ENCODE measurements around the gene NKX6-2. TPM values are rescaled to one million over a fixed set of nuclear protein-coding genes. Genes with fewer than 3 reads are reported as not detected.
"Not testable (repeated sequence)": the region's sequence is repeated elsewhere in the genome, so short reads cannot be mapped to it uniquely, and the experiment has no call there.

Gene NKX6-2
- total RNA-seq, 2 donors from 2014 or later: not detected

DNA sequence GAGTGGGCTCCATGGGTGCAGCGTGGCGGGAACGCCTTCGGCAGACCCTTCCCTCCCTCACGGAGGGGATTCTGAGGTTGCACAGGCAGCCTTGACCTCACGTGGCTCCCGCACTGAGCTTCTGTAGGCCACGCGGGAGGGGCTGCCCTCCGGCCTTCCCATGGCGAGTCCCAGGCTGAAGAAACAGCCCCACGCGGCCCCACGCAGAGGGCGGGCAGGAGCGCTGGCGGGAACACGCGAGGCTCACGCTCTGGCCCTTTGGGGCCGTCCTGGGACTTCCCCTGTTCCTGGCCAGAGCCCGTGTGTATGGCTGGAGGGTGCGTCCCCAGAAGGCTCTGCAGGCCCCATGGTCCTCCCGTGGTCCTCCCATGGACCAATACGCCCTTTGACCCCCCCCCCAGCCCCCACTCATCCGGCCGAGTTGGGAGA is 21.7 kb upstream of the NKX6-2 start:
- ATAC-seq (replicated peaks): no peak

GRCh38 chr10:132806561-132807003 is 20.6 kb upstream of the NKX6-2 start:
- peaks cover 3% of the 10 kb centered on the region for H3K27me3 Mint-ChIP-seq
- H3K27ac Mint-ChIP-seq: no peak overlapping the region
- no peak for ATAC-seq (replicated peaks)
- H3K36me3 Mint-ChIP-seq (ENCODE audit: low read depth): no peaks in the 10 kb centered on the region
- H3K4me1 Mint-ChIP-seq: no peaks in the 10 kb centered on the region
- H3K9me3 Mint-ChIP-seq: no peaks in the 10 kb centered on the region
- no peak overlapping the region for H3K4me3 Mint-ChIP-seq

More for the DNA sequence above, 21.7 kb upstream of the NKX6-2 start:
- no peaks in the 10 kb centered on the region for H3K36me3 Mint-ChIP-seq (ENCODE audit: low read depth)
- H3K27me3 Mint-ChIP-seq: peaks cover 3% of the 10 kb centered on the region
- H3K27ac Mint-ChIP-seq: no peak overlapping the region
- H3K4me3 Mint-ChIP-seq: no peak overlapping the region
- H3K4me1 Mint-ChIP-seq: no peaks in the 10 kb centered on the region
- H3K9me3 Mint-ChIP-seq: no peaks in the 10 kb centered on the region

- ATAC-seq (replicated peaks): no peak
- H3K27ac Mint-ChIP-seq: no peak overlapping the region
- no peak overlapping the region for H3K4me3 Mint-ChIP-seq
- H3K36me3 Mint-ChIP-seq (ENCODE audit: low read depth): no peaks in the 10 kb centered on the region
- no peaks in the 10 kb centered on the region for H3K4me1 Mint-ChIP-seq
- H3K9me3 Mint-ChIP-seq: no peaks in the 10 kb centered on the region
- peaks cover 3% of the 10 kb centered on the region for H3K27me3 Mint-ChIP-seq
These were observed 20.2 kb upstream of the NKX6-2 start for GRCh38 chr10:132806110-132806509.

DNA sequence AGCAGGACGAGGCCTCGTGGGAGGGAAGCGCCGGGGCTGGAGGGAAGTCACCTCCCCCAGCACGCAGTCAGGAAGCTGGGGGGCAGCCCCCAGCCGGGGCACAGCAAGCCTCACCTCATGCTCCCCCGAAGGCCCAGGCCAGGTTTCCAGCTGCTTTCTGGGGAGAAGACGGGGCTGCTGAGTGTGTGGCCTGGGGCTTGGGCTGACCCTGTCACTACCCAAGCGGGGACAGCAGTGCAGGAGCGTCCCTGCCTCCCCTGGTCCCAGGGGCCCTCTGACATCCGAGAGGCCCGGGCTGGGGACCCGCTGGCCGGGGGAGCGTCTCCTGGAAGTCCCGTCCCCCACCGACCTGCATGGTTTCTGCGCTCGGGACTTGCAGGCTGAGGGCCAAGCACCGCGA is 19.7 kb upstream of the NKX6-2 start:
- no peaks in the 10 kb centered on the region for H3K36me3 Mint-ChIP-seq (ENCODE audit: low read depth)
- no peak for ATAC-seq (replicated peaks)
- H3K9me3 Mint-ChIP-seq: no peaks in the 10 kb centered on the region
- no peak overlapping the region for H3K4me3 Mint-ChIP-seq
- no peaks in the 10 kb centered on the region for H3K4me1 Mint-ChIP-seq
- H3K27me3 Mint-ChIP-seq: peaks cover 3% of the 10 kb centered on the region
- no peak overlapping the region for H3K27ac Mint-ChIP-seq

- Mint-ChIP-seq H3K4me1 (no peaks in the 10 kb centered on the region), H3K27ac (no peak overlapping the region), H3K36me3 (ENCODE audit: low read depth) (no peaks in the 10 kb centered on the region), H3K9me3 (no peaks in the 10 kb centered on the region), H3K4me3 (no peak overlapping the region), H3K27me3 (peaks cover 3% of the 10 kb centered on the region)
- no peak for ATAC-seq (replicated peaks)
These were observed 19.0 kb upstream of the NKX6-2 start for GRCh38 chr10:132804785-132805426.

- Mint-ChIP-seq H3K4me3 (no peak overlapping the region), H3K27me3 (peaks cover 3% of the 10 kb centered on the region), H3K27ac (no peak overlapping the region), H3K9me3 (no peaks in the 10 kb centered on the region), H3K36me3 (ENCODE audit: low read depth) (no peaks in the 10 kb centered on the region), H3K4me1 (no peaks in the 10 kb centered on the region)
- ATAC-seq (replicated peaks): no peak
These were observed 18.3 kb upstream of the NKX6-2 start for GRCh38 chr10:132804287-132804686.

DNA sequence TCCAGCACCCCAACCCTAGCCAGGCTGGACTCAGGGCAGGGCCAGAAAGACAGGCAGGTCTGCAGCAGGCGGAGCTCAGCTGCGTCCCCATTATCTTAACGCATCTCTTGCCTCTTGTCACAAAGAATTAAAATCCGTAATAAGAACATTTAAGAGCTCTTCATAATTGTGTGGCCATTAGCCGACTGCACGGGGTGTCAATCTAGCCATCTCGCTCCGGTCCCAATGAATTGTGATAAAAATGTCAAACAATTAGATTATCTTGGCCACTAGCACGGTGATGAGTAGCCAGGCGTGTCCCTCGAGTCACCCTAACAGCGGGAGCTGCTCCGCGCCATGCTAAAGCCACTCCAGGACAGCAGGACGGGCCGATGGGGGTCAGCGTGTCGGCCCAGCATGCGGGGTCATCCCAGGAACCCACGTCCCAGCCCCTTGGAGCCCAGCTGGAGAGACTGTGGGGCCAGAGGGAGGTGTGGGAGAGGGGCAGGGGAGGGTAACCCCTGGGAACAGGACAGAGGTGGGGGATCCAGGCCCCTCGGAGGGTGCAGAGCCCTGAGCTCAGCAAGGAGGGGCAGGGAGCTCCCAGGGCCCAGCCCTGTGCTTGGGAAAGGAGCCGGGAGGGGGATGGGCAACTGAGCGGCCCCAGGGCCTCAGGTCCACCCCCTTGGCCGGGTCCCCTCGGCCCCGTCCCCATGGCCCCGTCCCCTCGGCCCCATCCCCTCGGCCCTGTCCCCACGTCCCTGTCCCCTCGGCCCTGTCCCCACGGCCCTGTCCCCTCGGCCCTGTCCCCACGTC is 17.7 kb upstream of the NKX6-2 start:
- no peak overlapping the region for H3K27ac Mint-ChIP-seq
- no peak for ATAC-seq (replicated peaks)
- no peaks in the 10 kb centered on the region for H3K9me3 Mint-ChIP-seq
- peaks cover 3% of the 10 kb centered on the region for H3K27me3 Mint-ChIP-seq
- H3K36me3 Mint-ChIP-seq (ENCODE audit: low read depth): no peaks in the 10 kb centered on the region
- no peaks in the 10 kb centered on the region for H3K4me1 Mint-ChIP-seq
- H3K4me3 Mint-ChIP-seq: no peak overlapping the region

DNA sequence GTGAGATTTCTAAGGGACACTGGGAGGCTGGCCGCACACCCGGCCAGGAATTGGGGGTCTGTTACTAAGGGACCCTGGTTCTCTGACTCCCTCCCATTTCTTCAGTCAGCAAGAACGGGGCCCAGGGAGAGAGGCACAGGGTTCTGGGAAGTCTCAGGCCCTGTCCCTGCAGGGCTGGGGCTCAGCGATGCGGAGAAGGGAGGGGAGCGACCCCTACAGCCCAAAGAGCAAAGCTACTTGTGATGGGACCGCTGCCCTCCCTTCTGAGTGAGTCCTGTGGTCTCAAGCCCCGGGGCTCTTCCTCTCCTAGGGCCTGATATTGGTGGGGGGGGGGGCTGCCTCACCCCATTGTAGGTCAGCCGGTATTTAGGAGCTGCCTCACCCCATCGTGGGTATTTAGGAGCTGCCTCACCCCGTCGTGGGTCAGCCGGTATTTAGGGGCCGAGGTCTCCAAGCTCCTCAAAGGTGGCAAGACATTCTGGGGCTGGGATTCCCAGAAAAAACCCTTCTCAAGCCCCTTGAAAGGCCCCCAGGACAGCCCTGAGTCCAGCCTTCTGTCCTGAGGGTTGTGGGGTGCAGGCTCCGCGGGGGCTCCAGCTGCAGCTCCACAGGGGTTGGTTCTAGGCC is 16.9 kb upstream of the NKX6-2 start:
- no peaks in the 10 kb centered on the region for H3K4me1 Mint-ChIP-seq
- no peak overlapping the region for H3K27ac Mint-ChIP-seq
- H3K4me3 Mint-ChIP-seq: no peak overlapping the region
- H3K9me3 Mint-ChIP-seq: no peaks in the 10 kb centered on the region
- peaks cover 3% of the 10 kb centered on the region for H3K27me3 Mint-ChIP-seq
- no peak for ATAC-seq (replicated peaks)
- H3K36me3 Mint-ChIP-seq (ENCODE audit: low read depth): no peaks in the 10 kb centered on the region

DNA sequence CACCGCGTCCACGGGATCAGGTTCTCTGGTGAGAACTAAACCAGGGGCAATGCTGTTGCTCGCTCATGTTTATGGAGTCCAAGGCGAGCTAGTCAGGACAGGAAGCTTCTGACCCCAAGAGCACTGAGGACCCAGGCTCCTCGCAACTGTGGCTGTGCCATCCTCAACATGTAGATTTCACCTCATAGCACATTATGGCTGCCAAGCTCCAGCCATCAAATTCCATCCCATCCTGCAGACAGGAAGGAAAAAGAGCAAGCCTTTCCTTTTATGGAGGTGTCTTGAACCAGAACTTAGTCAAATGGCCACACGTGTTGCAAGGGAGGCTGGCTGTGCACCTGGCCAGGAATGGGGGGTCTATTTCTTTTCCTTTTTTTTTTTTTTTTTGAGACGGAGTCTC is 16.1 kb upstream of the NKX6-2 start:
- no peaks in the 10 kb centered on the region for H3K4me1 Mint-ChIP-seq
- peaks cover 3% of the 10 kb centered on the region for H3K27me3 Mint-ChIP-seq
- no peak overlapping the region for H3K4me3 Mint-ChIP-seq
- H3K27ac Mint-ChIP-seq: no peak overlapping the region
- H3K36me3 Mint-ChIP-seq (ENCODE audit: low read depth): no peaks in the 10 kb centered on the region
- H3K9me3 Mint-ChIP-seq: no peaks in the 10 kb centered on the region
- no peak for ATAC-seq (replicated peaks)

DNA sequence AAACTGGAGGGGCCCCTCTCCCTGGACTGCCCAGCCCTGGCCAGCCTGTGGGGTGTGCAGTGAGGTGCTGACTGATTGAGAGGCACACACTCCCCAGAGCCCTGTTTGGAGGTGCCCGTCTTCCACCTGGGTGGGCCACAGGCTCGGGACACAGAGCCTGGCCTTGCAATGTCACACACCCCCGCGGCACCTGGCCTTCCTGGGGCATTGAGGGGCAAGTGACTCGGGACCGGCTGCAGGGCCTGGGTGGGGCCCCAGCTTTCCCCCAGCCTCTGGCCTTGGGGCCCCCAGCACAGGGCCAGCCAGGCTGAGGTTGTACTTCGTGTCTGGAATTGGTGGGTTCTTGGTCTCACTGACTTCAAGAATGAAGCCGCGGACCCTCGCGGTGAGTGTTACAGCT is 13.9 kb upstream of the NKX6-2 start:
- Mint-ChIP-seq H3K9me3 (no peaks in the 10 kb centered on the region), H3K4me1 (no peaks in the 10 kb centered on the region), H3K27ac (no peak overlapping the region), H3K27me3 (peaks cover 3% of the 10 kb centered on the region), H3K4me3 (no peak overlapping the region), H3K36me3 (ENCODE audit: low read depth) (no peaks in the 10 kb centered on the region)
- no peak for ATAC-seq (replicated peaks)

- Mint-ChIP-seq H3K36me3 (ENCODE audit: low read depth) (no peaks in the 10 kb centered on the region), H3K9me3 (no peaks in the 10 kb centered on the region), H3K27ac (no peak overlapping the region), H3K4me1 (no peaks in the 10 kb centered on the region), H3K4me3 (no peak overlapping the region), H3K27me3 (no peaks in the 10 kb centered on the region)
- no peak for ATAC-seq (replicated peaks)
These were observed 12.9 kb upstream of the NKX6-2 start for GRCh38 chr10:132798876-132799275.

DNA sequence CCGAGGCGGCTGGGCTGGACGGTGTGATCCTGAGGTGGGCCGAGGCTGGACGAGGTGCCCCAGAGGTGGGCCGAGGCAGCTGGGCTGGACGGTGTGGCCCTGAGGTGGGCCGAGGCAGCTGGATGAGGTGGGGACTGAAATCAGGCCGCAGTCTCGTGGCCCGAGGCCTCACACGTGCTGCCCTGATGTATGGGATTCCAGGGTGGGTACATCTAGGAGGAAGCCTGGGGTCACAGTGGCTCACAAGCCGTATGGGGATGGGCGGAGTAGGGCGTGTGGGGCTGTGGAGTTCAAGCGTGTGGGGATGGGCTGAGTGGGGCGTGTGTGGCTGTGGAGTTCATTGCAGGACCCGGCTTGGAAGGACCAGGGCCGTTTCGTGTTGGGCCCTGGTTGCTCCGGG is 12.5 kb upstream of the NKX6-2 start:
- Mint-ChIP-seq H3K9me3 (no peaks in the 10 kb centered on the region), H3K27me3 (no peaks in the 10 kb centered on the region), H3K27ac (no peak overlapping the region), H3K4me3 (no peak overlapping the region), H3K4me1 (no peaks in the 10 kb centered on the region), H3K36me3 (ENCODE audit: low read depth) (no peaks in the 10 kb centered on the region)
- no peak for ATAC-seq (replicated peaks)

GRCh38 chr10:132797986-132798385 is 12.0 kb upstream of the NKX6-2 start:
- not testable (repeated sequence) for H3K36me3 Mint-ChIP-seq (ENCODE audit: low read depth); H3K4me3 Mint-ChIP-seq; H3K4me1 Mint-ChIP-seq; H3K27me3 Mint-ChIP-seq; ATAC-seq (replicated peaks); H3K27ac Mint-ChIP-seq; H3K9me3 Mint-ChIP-seq

DNA sequence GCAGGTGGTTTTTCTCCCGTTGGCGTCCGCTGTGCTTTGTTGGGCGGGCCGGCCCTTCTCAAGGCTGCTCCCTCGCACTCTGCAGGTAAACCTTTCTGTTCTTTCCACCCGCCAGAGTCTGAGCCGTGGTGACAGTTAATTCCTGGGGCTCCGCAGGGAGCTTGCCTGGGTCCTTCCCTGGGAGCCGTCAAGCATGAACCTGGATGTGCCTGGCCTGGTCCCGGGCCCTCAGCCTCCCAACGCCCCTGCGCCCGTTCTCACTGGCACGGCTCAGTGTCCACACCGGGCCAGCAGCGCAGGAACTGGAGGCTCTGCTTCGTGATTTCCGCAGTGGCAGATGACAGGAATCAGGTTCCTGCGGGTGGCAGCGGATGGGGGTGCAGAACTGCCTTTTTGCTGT is 10.9 kb upstream of the NKX6-2 start:
- no peak for ATAC-seq (replicated peaks)
- Mint-ChIP-seq H3K4me1 (no peaks in the 10 kb centered on the region), H3K27me3 (no peaks in the 10 kb centered on the region), H3K27ac (no peak overlapping the region), H3K9me3 (no peaks in the 10 kb centered on the region), H3K36me3 (ENCODE audit: low read depth) (no peaks in the 10 kb centered on the region), H3K4me3 (no peak overlapping the region)
